ENCODE data around the gene HYCC1.

GRCh38 chr7:23002698-23003097, 11.2 kb downstream of the HYCC1 start:
- TF ChIP-seq POLR2A (IDR thresholded peaks at IDR 0.05) (no peak), POLR2AphosphoS5 (IDR thresholded peaks at IDR 0.05) (no peak)

Measured in transverse colon (tissue), 3 donors.